GM19023 (cell line): ENCODE results near the gene KRTAP1-4.
"Not testable (repeated sequence)": the region's sequence is repeated elsewhere in the genome, so short reads cannot be mapped to it uniquely, and the experiment has no call there.

Experiments used
- ATAC-seq: cut with Tn5 transposase; IDR thresholded peaks from one replicate; pipeline ENCODE4 v1.9.1; 2021; ENCODE audit warnings: mild to moderate bottlenecking, moderate library complexity; ENCODE audit not compliant: unreplicated experiment

Gene KRTAP1-4

GRCh38 chr17:41049110-41049509 is 19.1 kb upstream of the KRTAP1-4 start:
- ATAC-seq = no peak

DNA sequence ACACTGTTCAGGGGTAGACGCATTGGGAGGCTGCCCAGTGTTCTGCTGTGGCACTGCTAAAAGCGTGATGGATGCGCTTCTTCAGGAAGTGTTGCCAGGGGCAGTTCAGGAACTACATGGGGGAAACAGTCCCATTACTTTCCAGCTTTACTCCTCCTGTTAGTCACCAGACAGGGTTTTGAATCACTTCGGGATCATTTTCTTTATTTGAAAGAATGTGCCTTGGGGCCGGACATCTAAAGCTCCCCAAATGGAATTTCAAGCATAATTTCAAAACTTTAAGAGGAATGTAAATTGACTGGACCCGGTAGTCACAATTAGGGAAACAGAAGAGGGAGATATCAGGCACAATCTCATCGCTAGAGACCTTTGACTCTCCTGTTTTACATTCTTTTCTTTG is 18.4 kb upstream of the KRTAP1-4 start:
- no peak for ATAC-seq

DNA sequence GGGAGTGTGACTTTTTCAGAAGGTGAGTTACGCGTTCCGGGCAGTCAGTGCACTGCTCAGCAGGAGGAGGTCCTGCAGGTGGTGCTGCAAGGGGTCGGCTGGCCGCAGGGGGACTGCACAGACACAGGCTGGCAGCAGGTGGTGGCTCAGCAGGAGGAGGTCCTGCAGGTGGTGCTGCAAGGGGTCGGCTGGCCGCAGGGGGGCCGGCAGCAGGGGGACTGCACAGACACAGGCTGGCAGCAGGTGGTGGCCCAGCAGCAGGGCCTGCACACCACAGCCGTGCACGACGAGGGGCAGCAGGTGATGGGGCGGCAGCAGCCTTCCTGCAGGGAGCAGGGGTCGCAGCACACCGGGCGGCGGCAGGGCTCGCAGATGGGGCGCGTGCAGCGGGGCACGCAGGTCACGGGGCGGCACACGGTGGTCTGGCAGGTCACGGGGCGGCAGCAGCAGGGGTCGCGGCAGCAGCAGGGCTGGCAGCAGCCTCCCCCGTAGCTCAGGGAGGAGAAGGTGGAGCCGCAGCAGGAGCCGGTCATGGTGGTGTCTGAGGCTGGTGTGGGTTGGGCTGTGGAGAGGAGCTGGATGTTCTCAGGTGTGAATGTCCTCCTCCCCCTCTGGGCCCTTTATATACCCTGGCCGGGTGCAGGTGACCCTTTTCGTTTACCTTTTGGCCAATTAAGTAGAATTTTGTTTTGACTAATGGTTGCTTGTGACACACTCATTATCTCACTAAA is 16.9 kb upstream of the KRTAP1-4 start, which contains the start of gene KRTAP2-1:
Gene KRTAP2-1 (minus strand): TSS at position 582 of the 731 bp plus-strand sequence. CDS start 49 bp downstream, at position 533.
- ATAC-seq = not testable (repeated sequence)

DNA sequence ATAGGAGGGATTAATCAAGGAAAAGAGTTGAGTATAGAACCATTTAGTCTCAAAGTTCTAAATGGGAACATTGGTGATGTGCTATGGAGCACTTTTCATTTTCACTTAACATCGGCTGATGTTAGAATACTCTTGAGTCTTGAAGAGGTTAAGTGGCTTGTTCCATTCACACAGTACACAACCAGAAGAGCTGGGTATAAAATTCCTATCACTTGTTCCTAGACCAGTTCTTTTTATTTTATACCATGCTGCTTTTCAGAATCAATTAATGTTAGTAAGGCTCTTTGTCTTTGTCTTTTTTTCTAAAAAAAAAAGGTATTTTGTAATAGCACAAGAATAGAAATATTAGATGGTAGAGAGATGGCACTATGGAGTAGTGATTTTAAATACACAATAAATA is 13.0 kb upstream of the KRTAP1-4 start:
- no peak for ATAC-seq

- not testable (repeated sequence) for ATAC-seq
Observed at GRCh38 chr17:41040783-41041571, 11.0 kb upstream of the KRTAP1-4 start, which contains the start of gene KRTAP1-1. Gene KRTAP1-1 (minus strand): TSS chr17:41041450. CDS start chr17:41041397, 53 bp downstream.

DNA sequence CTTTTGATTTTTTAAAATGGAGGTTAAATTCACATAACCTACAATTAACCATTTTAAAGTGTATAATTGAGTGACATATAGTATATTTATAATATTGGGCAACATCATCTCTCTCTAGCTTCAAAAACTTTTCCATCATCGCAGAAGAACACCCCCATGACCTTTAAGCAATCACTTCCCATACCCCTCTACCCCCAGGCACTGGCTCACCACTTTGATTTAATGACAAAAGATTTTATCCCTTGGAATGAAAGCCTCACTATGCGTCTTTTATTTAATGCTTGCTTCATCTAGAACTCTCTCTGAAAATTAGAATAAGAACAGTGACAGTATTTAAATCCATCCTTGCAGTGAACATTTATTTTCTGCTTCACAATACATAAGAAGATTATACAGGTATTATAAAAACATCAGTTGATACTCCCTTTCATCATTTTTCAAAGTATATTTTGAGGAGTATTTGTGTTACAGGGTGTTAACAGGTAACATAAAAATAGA is 7.9 kb upstream of the KRTAP1-4 start:
- no peak for ATAC-seq

DNA sequence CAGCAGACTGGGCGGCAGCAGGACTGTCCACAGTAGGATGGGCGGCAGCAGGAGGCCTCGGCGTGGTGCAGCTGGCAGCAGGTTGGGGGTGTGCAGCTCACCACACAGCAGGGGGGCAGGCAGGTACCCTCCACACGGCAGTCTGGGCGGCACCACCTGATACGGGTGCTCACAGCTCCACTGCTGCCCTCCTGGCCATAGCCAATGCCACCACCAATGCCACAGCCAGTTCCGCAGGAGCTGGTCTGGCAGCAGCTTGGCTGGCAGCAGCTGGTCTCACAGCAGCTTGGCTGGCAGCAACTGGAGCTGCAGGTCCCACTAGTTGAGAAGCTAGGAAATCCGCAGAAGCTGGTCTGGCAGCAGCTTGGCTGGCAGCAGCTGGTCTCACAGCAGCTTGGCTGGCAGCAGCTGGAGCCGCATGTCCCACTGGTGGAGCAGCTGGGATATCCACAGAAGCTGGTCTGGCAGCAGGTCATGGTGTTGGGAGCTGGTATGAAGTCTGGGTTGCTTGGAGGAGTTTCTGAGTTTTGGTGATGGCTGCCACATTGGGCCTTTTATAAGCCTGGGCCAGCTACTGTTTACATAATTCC is 4.4 kb upstream of the KRTAP1-4 start, which contains the start of gene KRTAP1-3:
Gene KRTAP1-3 (minus strand): TSS at position 529 of the 590 bp plus-strand sequence. CDS start 53 bp downstream, at position 476.
- not testable (repeated sequence) for ATAC-seq

DNA sequence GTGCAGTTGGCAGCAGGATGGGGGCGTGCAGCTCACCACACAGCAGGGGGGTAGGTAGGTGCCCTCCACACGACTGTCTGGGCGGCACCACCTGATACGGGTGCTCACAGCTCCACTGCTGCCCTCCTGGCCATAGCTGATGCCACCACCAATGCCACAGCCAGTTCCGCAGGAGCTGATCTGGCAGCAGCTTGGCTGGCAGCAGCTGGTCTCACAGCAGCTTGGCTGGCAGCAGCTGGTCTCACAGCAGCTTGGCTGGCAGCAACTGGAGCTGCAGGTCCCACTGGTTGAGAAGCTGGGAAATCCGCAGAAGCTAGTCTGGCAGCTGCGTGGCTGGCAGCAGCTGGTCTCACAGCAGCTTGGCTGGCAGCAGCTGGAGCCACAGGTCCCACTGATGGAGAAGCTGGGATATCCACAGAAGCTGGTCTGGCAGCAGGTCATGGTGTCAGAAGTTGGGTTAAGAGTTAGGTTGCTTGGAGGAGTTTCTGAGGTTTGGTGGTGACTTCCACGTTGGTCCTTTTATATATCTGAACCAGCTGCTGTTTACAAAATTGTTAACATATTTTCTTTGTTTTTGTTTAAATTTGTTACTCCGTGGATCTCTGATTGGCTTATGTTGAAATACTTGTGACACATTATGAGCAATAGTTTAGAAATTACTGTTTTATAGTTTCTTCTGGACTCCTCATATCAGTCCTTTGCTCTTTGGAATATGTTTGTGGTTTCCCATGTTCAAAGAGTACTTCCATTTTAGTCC is 3.1 kb downstream of the KRTAP1-4 start, which contains the start of gene KRTAP1-5:
Gene KRTAP1-5 (minus strand): TSS at position 494 of the 757 bp plus-strand sequence. CDS start 53 bp downstream, at position 441.
- no peak for ATAC-seq

DNA sequence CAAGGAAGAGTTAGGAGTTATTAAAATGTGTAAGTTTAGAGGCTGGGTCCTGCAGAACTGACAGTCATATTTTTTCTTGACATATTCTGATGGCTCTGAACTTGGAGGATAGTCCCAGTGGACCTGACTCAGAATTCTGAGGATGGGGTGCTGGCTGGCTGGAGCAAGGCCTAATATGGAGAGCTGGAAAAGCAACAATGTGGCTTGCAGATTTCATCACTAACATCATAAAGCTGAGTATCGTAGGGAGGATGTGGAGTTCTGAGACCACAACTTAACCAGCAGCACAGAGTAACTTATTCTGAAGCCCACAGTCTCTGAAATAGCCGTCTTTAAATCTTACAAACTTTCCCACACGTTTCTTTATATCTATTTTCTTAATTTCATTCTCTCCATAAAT is 5.3 kb downstream of the KRTAP1-4 start:
- no peak for ATAC-seq

GRCh38 chr17:41020336-41020735 is 9.7 kb downstream of the KRTAP1-4 start:
- ATAC-seq = no peak

DNA sequence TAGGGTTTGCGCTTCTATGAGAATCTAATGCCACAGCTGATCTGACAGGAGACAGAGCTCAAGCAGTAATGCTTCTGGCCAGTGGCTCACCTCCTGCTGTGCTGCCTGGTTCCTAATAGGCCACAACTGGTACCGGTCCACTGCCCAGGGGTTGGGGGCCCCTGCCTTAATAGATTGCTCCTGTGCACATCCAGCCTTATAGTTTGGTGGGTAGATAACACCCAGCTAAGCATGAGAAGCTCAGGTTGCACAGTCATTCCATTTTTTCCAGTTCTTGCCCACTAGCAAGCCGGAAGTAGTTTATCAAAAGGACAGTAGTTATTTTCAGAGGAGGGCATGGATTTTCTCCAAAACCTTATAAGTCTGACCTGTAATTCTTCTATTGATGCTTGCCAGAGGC is 10.6 kb downstream of the KRTAP1-4 start:
- no peak for ATAC-seq

GRCh38 chr17:41018541-41018940 is 11.5 kb downstream of the KRTAP1-4 start:
- ATAC-seq = no peak

DNA sequence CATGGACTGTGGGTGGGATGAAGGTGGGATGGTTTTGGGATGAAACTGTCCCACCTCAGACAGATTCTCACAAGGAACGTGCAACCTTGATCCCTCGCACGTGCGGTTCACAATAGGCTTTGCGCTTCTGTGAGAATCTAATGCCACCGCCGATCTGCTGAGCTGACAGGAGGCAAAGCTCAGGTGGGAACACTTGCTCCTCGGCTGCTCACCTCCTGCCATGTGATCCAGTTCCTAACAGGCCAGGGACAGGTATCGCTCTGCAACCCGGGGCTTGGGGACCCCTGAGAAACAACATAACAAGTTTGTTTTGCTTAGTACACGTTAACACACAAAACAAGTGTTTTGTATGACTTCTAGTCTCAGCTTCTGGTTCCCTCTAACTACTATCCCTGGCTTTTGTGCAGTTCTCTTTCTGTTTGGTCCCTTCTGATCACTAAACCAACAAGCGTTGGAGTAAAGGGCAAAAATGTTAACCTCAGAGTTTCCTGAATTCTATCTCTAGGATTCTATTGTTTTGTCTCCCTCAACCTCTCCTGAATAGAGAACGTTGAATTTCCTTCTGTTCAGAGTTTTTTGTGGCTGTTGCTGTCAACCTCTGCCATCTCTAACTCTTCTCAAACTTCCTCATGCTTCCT is 13.3 kb downstream of the KRTAP1-4 start:
- no peak for ATAC-seq

DNA sequence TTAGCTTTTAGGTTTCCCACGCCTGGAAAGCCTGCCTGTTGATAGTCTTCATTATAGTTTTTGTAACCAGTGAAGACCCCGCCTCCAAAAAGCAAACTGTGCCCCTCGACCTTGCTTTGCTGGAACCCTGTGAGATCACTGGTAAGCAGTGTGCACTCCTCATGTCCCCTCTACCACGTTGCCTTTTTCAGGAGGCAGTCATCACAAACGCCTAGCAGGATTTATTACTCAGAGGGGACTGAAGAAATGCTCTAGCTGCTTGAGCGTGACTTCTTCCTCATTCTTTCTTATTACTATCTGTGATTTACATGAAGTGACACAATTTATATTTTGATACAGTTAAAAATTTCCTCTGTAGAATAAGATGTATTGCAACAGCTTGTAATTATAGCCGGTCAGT is 14.5 kb downstream of the KRTAP1-4 start:
- no peak for ATAC-seq

- no peak for ATAC-seq
Observed at GRCh38 chr17:41013606-41014005, 16.4 kb downstream of the KRTAP1-4 start.

GRCh38 chr17:41013181-41013580 is 16.8 kb downstream of the KRTAP1-4 start:
- ATAC-seq = no peak

- ATAC-seq = no peak
Observed at GRCh38 chr17:41012326-41013120, 17.5 kb downstream of the KRTAP1-4 start.

- ATAC-seq = no peak
Observed at GRCh38 chr17:41010441-41010840, 19.6 kb downstream of the KRTAP1-4 start.

GRCh38 chr17:41009936-41010335 is 20.1 kb downstream of the KRTAP1-4 start:
- ATAC-seq = no peak
